K562 (cell line): ENCODE results near the gene HOXB8. TPM values are rescaled to one million over a fixed set of nuclear protein-coding genes. Genes with fewer than 3 reads are reported as not detected.

Experiments used
- BCLAF1 ChIP-seq, 2 experiments: fragments of 450-650 bp in 1 of 2; IDR thresholded peaks; 2 replicates each; pipeline ENCODE4 v1.6.1; 2011 to 2017; ENCODE audit warnings: low read depth in 2 of 2, antibody characterized with exemption in 1 of 2, borderline replicate concordance in 1 of 2, low read length in 1 of 2, mild to moderate bottlenecking in 1 of 2, mixed read lengths in 1 of 2; ENCODE audit not compliant: control insufficient read depth in 1 of 2
- BDP1 ChIP-seq: IDR thresholded peaks from 3 replicates; pipeline ENCODE4 v1.6.1; 2011; ENCODE audit not compliant: insufficient read length, insufficient read depth
- CGGBP1 ChIP-seq: fragments of 250-450 bp; sonication (Bioruptor Pico); IDR thresholded peaks from 2 replicates; pipeline ENCODE4 v1.9.0; 2021; ENCODE audit warnings: mild to moderate bottlenecking
- ILF3 ChIP-seq: fragments of 450-650 bp; IDR thresholded peaks from 2 replicates; pipeline ENCODE4 v1.6.1; 2018; ENCODE audit warnings: antibody characterized with exemption, mild to moderate bottlenecking, moderate library complexity, borderline replicate concordance
- MLLT1 ChIP-seq, 2 experiments: fragments of 450-650 bp; IDR thresholded peaks; 2 replicates each; pipeline ENCODE4 v1.6.1; 2016
- SOX6 ChIP-seq: fragments of 450-650 bp; IDR thresholded peaks from 2 replicates; pipeline ENCODE4 v1.6.1; 2014; ENCODE audit warnings: mild to moderate bottlenecking
- polyA plus RNA-seq, 8 experiments: library from polyadenylated mRNA; depleted of rRNA in 4 of 8; stranded (reverse) in 5 of 8; unstranded in 3 of 8; fragments of >200 nt; fragmentation: Nextera tagmentation in 2 of 8; fragmentation: Illumina TruSeq in 1 of 8; extraction: Ambion mirVana in 2 of 8; extraction: Trizol in 1 of 8; gene quantifications; 2 replicates each; pipeline versions ENCODE4 v1.2.1 to v1.2.3, GENCODE V29; 2011 to 2014; ENCODE audit warnings: inconsistent platforms in 1 of 8, missing spikeins in 1 of 8
- total RNA-seq, 7 experiments: library from RNA; depleted of rRNA in 6 of 7; stranded (reverse); fragments of >200 nt in 6 of 7; fragmentation: Illumina TruSeq in 2 of 7; extraction: Trizol in 2 of 7; gene quantifications; 2 replicates each; pipeline versions ENCODE4 v1.2.1 to v1.2.3, GENCODE V29; 2011 to 2021; ENCODE audit warnings: low replicate concordance in 1 of 7

Gene HOXB8
- total and polyA plus RNA-seq, 9 of the 15 experiments (the other 6 are each of a cell fraction or from before 2014, with no cell fraction given) = 0.52 to 23.8 (median 3.6) TPM

GRCh38 chr17:48624544-48625494, 9.7 kb upstream of the HOXB8 start (continued):
- TF ChIP-seq MLLT1 (IDR thresholded peaks at IDR 0.05) (peak in 1 of 2 experiments; percentile 61; a peak in 1 of 4 replicates), BDP1 (no peak), BCLAF1 (IDR thresholded peaks at IDR 0.05; ENCODE audit: borderline replicate concordance in 1 of 2, control insufficient read depth in 1 of 2, low read depth in 2 of 2, low read length in 1 of 2) (no peak), ILF3 (peak; percentile 80; the same call in 1 of the 2 replicates), SOX6 (no peak), CGGBP1 (CRISPR knock-in tag) (no peak)
